Non-pigmented ciliary epithelial cell (primary cell): ENCODE data around the gene MAP2K5.

Source experiments
- DNase-seq: peaks from one replicate; pipeline ENCODE4 v3.0.0-alpha.2; 2010; ENCODE audit warnings: low read depth

The MAP2K5 gene

DNA sequence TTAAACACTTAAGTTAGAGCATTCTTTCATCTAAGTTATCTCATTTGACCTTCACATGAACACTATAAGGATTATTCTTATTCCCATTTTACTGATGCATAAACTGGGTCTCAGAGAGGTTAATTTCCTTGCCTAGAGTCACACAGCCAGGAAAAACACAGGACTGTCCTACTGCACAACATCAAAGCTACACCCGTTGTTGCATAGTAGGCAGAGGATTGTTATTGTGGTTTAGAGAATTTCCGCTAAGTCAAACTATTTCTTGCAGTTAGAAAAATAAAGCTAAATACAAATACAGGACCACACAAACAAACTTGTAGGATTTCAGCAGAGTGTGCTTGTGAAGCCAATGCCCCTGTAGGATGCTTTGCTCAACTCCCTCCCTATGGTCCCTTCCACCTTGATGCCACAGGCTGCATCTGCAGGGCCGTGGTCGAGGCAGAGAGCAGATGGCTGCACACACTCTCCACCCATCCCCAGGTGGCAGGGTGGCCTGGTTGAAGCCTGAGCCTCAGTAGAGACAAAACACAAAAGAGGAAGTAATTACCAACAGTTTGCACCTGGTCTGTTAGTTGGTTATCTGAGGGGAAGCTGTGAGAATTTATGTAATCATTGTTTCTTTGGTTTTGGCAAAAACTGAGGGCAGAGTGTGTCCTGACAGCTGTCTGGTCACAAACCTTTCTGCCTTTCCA, 241.7 kb downstream of the MAP2K5 start:
- DNase-seq = no peak

DNA sequence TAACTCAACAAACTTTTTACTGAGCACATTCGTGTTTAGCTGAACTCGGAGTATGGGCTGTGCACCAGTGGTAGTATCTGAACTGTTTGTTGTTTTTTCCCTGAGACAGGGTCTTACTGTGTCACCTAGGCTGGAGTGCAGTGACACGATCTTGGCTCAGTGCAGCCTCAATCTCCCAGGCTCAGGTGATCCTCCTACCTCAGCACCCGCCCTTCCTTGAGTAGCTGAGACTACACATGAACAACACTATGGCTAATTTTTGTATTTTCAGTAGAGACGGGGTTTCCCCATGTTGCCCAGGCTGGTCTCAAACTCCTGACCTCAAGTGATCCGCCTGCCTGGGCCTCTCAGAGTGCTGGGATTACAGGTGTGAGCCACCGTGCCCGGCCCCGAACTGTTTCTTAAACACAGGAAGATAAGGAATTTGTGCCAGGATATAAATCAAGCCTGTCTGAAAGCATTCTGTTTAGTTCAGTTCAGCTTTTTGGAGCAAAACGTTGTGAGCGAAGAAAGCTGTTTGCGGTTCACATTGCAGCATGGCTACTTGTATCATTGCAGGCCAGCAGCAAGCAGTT, 242.4 kb downstream of the MAP2K5 start:
- DNase-seq = no peak

DNA sequence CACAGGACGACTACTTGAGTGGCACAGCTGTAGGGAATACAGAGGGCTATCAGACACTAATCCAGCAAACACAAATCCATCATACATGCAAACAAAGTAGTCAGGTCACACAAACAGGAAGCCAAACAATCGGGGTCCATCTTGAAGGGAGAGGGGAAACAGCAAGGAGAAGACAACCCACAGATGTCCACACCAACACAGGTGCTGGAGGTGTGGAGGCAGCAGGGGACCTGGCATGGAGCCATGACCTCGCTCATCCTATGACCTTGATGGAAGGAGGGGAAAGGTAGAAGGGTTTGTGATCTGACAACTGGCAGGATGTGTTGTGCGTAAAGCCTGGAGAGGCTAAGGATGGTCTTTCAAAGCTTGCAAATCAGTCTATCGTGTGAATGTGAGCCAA, 242.9 kb downstream of the MAP2K5 start:
- no peak for DNase-seq

DNA sequence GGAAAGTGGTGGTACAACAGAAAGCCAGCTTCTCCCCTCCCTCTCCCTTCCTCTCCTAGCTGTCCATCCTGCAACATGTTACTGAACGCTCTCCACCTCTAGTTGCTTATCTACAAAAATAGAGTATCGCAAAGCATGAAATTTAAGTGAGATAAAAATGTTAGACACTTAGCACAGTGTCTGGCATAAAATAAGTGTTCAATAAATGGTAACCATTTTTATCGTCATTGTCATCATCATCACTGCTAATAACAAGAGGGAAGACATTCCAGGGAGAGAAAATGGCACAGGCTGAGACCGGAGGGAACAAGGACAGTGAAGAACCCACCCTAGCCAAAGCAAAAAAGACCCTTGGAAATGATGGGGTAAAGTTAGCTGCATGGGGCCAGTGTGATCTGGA, 244.1 kb downstream of the MAP2K5 start:
- DNase-seq = no peak

DNA sequence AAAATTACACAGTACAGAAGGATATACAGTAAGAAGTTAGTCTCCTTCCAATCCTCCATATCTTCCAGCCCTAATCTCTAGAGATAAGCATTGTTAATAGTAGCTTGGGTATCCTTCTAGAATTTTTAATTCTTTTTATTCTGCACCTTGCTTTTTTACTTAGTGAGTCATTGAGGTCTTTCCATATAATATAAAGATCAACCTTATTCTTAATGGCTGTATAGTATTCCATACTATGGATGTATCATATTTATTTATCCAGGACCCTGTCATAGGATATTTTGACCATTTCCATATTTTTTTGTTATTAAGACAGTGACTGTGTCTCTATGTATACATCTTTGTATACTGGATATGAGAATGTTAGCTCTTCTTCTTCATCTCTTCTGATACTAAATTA, 246.5 kb downstream of the MAP2K5 start:
- DNase-seq = no peak

DNA sequence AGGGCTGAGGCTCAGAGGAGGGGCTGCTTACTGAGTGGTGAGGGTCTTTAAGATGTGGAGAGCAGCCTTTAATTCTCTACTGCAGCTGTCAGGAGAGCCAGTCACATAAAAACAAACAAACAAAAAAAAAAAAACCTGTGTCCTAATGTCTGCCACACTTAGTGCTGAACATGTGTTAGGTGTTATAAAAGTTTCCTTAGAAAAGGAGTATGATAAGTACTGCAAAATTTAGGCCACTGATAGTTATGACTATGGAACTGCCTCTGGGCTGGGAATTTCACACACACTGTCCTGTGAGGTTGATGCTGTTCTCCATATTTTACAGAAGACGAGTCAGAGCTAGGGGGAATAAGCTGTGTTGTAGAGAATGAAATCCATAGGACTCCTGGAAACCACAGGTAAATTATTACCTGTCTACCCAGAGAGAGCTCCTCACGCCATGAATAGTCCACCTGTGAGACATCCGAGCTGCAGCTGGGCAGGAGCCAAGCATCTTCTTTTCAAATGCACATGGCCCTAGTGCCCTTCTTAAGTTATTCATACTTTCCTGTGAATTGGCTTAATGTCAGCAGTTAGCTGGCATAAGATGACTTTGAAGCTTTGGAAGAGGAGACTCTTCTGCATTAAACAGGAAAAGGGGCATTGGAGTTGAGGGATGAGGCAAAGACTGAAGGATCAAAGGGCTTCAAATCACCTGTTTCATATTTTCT, 248.3 kb downstream of the MAP2K5 start:
- no peak for DNase-seq

DNA sequence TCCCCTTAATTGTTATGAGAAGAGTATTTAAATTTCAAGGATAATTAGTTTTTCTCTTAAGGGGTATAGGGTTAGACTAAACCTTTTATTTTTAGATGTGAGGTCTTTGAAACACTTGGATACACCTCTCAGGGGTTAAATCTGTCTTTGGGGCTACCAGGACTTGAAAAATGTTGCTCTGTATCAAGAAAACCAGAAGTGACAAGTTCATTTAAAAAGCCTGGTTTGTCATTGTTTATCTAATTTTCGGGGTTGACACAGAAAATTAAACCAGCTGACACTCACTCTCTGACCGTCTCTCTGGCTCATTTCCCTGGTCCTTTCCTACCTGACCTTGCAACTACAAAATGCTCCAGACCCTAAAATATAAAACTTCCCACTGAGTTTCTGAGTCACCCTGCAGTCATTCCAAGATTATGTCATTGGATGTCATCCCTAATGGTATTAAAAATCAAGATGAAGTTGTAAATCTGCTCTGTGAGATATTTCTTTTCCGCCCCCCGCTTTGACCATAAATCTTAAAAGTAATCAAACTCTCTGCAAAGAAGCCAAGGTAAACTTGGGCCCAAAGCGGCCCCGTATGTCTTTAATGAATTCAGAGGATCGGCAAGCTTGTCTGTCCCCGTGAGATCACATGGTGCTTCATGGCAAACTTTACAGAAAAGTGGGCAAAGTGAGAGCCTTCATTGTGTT, 249.9 kb downstream of the MAP2K5 start:
- no peak for DNase-seq

DNA sequence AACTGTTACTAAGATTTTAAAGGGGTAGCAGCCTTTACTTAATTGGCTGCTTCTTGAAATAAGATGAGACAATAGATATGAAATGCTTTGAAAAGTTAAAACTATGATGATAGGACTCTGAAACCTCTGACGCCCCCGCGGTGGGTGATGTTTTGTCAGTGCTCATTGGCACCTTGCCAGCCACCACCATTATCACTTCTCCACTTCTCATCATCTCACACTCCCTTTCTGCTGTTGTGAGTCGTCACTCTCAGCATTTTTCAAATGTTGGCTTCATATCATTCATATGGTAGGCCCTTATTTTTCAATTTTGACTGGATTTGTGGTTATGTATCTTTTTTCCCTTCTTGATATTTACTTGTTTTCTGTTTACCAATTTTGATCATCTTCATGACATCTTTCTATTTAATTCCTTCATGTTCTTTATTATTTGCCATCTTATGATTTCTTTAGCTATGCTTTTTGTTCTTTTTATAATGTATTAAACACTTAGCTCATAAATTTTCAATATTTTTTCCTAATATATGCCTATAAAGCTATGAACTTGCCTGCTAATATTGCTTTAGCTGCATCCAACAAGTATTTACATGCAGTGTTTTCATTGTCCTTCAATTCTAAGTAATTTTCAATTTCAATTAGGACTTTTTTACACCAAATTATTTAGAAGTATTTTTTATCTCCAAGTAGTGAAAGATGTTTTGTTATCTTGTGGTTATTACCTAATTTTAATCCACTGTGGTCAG, 252.5 kb downstream of the MAP2K5 start:
- DNase-seq = no peak

DNA sequence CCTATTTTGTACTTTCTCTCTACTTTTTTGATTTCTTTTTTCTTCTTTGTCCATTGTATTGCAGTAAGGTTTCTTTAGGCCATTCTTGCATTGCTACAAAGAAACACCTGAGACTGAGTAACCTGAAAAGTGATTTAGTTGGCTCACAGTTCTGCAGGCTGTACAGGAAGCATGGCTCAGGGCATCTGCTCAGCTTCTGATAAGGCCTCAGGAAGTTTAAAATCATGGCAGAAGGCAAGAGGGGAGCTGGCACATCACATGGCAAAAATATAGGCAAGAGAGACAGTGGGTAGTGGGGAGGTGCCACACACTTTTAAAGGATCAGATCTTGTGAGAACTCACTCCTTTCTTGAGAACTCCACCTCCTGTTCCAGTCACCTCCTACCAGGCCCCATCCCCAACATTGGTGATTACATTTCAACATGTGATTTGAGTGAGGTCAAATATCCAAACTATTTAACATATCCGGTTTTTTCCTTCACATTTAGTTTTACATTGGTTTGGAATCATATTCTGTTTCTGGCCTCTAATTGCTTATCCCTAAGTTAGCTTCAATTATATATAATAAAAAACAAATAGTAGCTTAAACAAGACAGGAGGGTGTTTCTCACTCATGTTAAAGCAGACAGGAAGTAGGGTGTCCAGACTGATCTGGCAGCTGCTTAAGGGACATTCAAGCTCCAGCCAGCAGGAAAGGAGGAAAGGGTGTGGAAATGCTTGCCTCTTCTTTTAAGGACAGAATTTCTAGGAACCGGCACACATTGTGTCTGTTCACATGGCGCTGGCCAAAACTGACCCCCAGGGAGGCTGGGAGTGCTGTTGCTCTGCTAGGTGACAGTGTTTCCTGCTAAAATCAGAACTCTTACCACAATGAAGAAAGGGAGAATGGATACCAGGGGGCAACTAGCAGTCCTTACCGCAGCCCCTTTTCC, 254.0 kb downstream of the MAP2K5 start:
- no peak for DNase-seq

DNA sequence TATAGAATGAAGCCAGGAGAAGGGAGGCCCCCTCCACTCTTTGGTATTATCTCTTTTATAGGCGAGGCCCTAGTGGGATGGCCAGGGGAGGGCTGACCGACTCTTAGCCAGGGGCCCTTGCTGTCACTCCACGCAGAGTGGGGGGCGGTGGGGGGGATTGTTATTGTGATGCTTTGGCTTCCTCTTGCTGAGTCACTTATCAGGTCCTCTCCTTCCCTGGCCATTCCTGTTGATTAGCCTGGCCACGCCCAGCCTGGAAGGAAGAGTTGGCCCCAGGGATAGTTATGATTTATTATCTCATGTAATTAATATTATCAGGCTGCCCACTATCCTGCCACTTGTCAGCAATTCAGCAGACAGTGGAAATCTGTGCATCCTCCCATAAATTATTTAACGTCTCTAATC, 257.3 kb downstream of the MAP2K5 start:
- DNase-seq = no peak

DNA sequence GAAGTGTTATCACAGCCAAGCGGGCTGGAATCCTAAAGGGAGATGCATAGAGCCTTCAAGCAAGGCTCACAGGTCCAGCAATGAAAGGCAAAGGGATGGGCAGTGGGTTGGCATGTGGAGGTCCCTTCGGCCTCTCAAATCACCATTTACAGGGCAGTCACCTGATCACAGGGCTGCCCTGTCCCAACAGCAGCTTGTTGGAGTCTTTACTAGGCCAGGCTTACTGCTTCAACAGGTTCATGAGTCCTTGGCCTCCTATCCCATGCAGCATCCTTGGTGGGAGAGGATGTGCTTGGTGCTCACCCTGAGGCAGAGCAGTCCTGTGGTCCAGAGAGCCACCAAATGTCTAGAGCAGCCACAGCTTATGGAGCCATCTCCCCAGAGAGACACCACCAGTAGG, 258.6 kb downstream of the MAP2K5 start:
- no peak for DNase-seq

DNA sequence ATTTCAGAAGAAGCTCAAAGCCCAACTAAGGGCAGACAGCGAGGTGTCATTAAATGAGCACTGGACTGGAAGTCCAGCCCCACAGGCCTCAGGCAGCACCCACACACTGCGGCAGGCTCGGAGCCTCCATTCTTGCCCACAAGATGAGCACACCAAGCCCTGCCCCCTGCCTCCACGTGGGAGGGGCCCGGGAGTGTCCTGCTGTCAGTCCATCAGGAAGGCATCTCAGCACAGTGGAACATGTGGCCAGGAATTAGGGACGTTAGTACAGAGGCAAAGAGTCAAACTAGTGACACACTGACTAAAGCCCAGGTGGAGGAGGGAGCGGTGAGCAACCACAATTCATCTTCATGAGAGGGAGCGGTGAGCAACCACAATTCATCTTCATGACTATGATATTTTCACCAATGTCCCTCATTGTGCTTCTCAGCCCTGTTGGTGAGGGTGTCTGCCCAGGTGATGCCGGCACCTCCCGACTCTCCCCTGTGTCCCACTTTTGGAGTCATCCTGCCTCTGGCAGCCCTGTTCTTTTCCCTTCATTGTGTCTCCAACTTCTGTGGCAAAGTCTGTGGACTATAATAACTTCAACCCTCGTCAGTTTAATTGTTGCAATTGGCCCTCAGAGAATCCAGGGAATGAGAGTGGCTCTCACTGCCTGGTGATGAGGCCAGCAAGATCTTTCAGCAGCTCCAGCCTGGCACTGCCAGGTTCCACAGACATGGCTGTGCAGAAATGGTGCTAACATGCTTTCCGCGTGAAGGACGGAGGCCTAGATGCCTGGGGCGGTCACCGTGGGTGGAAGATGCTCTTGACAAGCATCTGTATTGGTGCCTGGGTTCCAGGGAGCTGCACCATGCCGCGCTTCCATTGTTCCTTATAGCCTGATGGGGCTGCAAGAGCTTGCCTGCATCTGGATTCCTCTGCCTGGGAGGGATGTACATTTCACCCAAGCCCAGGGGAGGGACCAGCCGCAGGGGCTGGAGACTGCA, 259.7 kb downstream of the MAP2K5 start:
- DNase-seq = no peak

DNA sequence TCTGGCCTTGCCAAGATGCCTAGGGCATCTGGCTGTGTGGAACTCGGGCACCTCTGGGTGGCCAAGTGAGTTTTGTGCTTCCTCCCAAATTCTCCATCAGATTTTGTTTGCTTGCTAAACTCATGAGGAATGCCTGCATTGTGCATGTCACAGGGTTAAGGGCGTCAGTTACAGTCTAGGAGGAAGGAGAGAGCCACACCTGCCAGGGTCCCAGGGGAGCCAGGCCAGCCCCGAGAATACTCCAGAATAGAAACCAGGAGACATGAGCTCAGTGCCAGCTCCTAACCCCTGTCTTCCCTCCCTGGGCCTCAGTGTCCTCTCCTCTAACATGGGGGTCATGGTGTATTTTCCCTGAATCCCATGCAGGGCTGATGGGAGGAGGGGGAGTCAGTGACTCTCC, 260.8 kb downstream of the MAP2K5 start:
- no peak for DNase-seq

DNA sequence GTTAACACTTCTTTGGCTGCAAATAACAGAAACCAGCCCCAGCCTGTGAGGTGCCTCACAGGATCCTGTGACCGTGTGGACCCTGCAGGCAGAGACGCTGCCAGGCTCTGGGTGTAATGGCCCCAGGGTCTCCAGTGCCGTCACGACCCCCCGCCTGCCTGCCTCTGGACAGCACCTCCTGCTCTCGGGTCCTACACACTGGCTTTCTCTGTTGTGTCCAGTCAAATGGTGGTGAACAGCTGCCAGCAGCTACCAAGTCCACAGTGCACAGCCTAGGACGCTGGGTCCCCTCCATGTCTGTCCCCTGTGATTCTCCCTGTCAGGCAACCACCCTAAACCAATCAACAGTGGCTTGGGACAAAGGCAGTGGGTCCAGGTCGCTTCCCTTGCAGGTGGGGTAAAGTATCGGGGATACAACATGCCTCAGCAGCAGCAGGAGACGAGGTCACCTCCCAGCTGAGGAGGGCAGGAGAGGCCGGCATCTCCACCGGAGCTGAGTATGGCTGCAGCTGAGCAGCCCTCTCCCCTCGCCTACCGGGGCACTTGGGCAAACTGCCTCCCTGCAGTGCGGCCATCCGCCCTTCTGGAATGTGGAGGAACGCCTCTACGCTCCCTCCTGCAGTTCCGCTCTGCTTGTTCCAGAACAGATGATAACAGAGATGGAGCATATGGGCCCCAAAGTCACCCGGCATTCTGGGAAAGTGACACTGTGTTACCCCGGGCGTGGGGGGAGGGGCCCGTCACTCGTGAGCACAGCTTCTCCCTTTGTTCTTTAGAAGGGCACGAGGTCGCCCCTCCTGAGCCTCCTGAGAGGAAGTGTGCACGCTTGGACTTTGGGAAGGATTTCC, 261.7 kb downstream of the MAP2K5 start:
- DNase-seq = no peak

DNA sequence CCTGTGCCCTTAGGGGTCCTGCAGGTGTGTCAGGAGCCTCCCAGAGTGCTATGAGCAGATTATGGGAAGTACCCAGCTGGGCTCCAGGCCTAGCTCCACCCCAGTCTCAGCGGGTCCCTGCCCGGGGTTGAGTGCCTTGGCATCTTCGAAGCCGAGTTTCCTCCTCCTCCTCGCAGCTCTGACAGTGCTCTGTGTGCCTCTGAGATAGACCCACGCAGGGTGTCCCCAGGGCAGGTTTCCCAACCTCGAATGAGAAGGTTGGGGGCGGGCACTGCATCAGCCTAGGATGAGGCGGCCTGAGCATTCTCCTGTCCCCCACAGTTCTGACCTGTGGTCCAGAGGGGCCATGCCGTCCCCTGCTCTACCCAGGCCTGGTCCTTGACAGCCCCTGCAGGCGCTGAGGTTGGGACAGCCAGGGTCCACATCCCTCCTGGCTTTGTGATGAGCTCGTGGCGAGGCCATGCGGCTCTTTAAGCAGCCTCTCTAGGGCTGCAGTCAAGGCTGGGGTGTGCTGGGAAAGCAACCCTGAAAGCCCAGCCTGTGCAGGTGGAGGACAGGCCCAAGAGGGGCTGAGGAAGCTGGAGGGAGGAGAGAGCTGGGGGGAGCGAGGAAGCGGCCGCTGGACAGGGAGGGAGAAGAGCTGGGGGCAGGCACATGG, 262.6 kb downstream of the MAP2K5 start:
- no peak for DNase-seq

DNA sequence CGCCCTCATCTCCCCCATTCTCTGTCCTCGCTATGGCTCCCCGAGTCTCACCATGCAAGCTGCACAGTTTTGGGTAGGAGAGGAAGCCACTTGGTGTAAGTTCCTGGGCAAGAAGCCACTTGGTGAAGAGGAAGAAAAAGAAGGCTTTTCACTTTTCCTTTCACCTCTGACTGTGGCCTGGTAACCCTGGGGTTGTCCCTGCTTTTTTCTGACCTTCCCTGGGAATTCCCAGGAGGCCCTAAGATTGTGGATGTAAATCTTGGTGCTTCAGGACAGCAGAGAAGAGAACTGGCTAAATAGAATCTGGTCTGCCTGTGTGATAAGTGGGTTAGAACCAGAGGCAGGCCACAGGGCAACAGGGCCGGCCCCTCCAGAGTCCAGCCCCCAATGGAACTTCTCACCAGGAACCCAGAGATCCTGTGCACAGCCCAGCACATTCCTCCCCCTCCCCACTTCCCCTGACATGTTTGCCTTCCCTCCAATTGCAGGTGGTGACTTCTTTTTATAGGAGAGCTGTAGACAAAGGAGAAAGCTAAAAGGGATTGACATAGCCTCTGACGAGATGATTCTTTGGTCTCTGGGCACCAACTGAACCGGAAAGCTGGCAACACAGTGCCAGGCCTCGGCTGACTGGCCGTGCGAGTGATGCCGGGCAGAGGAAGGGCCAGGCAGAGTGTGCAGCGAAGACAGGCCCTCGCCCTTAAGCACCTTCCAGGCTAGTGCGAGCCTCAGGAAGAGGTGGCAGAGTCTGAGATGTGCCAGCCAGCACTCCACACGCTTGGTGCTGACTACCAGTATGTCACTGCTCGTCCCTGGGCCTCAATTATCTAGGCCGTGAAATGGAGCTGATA, 263.4 kb downstream of the MAP2K5 start:
- no peak for DNase-seq

DNA sequence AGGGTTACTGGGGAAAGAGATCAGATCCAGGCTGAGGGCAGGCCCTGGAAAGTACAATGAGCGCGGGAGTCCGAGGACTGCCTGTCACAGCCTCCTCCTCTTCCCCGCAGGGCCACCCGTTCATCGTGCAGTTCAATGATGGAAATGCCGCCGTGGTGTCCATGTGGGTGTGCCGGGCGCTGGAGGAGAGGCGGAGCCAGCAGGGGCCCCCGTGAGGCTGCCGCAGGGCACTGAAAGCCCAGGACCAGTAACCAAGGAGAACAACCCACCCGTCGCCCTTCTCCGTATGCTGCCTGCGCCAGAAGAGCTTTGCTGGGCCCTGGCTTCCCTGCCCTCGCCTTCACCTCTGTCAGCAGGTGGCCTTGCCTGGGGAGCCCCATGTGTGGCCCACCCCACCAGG, 264.0 kb downstream of the MAP2K5 start:
- no peak for DNase-seq
